GM12892 (cell line): ENCODE data around the gene KCNIP4.

Experiments
- DNase-seq: peaks from one replicate; pipeline ENCODE4 v3.0.0; 2011; ENCODE audit not compliant: insufficient read length
- FAIRE-seq: peaks from 2 replicates; lab custom pipeline; 2011; peaks lifted over from hg19 to GRCh38; lab: Jason Lieb, UNC
- POLR2A ChIP-seq: IDR thresholded peaks from 2 replicates; pipeline ENCODE4 v1.6.1; 2011; ENCODE audit warnings: low read depth, low read length, control low read depth
- POLR2AphosphoS5 ChIP-seq: IDR thresholded peaks from 2 replicates; pipeline ENCODE4 v1.6.1; 2011; ENCODE audit warnings: low read depth, low read length, control low read depth
- TAF1 ChIP-seq: IDR thresholded peaks from 2 replicates; pipeline ENCODE4 v1.6.1; 2011; ENCODE audit warnings: low read depth, mild to moderate bottlenecking, control low read depth, low read length, borderline replicate concordance

The KCNIP4 gene

GRCh38 chr4:21873145-21873544 is 75.4 kb downstream of the KCNIP4 start:
- no peak for TF ChIP-seq POLR2A
- no peak for TF ChIP-seq POLR2AphosphoS5
- DNase-seq (no peak), FAIRE-seq (no peak)

DNA sequence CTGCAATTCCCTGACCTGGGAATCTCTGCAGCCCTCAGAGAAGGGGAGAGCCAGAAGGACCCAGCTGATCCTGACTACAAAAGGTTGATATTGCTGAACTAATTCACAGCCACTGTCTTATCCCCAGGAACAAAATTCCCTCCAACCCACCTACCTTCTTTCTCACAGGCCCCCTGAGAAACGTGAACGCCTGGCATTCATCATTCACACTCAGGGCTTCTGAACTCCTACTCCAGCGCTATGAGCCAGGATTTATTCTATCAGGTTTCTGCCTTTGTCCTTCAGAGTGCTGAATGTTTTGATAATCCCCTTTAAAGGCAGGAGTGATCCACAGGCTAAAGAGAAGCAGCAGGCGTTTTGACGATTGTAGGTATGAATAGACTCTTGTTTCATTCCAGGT is 76.5 kb downstream of the KCNIP4 start:
- no peak for DNase-seq
- FAIRE-seq = no peak
- no peak for TF ChIP-seq TAF1
- TF ChIP-seq POLR2AphosphoS5 = no peak
- TF ChIP-seq POLR2A = no peak

DNA sequence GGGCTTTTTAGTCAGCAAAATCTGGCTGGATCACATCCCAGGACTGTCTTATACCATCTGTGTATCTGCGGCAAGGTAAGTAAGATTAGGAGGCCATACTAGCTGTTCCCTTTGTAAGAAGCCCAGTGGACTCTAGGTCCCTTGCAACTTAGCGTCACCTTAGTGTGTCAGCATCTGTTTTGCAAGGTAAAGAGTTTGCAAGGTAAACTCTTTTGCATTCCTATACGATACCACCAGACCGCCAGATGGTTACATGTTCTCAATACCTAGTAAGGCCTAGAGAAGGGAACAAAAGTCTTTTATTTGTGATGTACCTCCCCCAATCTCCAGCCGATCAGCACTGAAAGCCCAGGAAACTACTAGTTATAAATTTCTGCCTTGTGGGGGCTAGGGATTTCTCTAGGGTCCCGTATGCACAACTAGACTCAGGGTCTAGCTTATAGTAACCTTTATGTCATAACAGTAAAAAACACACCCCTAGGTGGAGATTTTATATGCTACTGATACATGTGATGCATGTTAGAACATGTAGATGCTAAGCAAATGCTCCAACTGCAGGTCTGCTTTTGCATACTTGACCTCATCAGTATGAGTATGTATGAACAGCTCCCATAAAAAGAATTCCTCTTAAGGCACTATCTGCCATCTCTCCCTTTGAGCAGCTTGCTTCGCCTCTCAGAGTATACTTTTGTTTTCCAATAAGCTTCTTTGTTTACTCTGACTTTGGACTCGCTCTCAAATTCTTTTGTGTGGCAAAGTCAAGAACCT is 78.4 kb downstream of the KCNIP4 start:
- TF ChIP-seq POLR2A = no peak
- no peak for TF ChIP-seq TAF1
- no peak for TF ChIP-seq POLR2AphosphoS5
- no peak for DNase-seq
- no peak for FAIRE-seq

DNA sequence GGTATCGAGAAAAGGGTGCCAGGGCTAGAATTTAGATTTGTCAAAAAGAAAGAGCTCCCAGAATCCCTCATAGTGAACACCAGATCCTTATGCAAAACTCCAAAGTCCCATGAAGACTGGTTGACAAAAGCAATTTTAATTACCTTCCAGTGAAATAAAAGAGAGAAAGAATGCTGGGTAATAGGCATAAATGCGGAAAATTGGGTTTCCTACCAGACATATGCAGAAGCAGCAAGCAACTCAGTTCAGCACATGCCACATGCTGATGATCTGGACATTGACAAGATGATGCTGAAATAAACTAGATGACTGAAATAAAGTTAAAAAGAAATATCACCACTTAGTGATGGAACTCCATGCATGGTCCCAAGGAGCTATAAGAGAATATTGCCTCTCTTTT is 83.9 kb downstream of the KCNIP4 start:
- no peak for FAIRE-seq
- no peak for DNase-seq
- TF ChIP-seq POLR2AphosphoS5 (no peak), TAF1 (no peak), POLR2A (no peak)

DNA sequence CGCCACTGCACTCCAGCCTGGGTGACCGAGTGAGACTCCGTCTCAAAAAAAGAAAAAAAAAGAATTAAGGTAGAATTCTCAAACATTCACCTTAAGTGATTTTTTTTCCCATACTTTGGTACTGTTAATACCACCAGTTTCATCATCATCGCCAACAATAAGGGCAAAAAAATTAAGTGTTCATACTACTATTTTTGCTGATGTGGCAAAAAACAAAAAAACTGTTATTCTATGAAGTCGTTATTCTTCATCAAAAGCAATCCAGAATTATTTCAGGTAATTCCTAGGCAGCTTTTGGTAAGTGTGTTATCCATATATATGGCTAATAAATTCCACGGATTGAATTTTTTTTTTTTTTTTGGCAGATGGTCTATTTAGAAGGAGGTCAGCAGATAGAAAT is 85.7 kb downstream of the KCNIP4 start:
- TF ChIP-seq POLR2AphosphoS5 (no peak), POLR2A (no peak)
- DNase-seq (no peak), FAIRE-seq (no peak)

- DNase-seq = no peak
- no peak for TF ChIP-seq POLR2AphosphoS5
- no peak for TF ChIP-seq POLR2A
- no peak for TF ChIP-seq TAF1
- FAIRE-seq = no peak
Measured at GRCh38 chr4:21858971-21859370, 89.6 kb downstream of the KCNIP4 start.

DNA sequence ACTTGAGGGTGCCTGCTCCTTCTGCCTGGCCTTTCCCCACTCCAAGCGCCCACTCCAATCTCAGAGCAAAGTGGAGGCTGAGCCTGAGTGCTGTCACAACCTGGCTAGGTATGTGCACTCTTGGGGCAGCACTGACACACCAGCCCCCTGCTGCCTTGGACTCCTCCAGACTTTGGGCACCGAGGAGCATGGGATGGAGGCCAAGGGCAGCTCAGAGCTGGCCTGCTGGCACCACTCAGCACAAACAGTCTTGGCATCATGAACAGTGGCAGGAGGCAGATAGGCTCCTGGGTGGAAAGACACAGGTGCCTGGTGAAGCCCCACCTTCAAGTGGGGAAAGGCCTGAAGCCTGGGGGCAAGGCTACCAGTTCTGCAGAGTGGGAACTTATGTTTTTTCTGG is 91.8 kb downstream of the KCNIP4 start:
- FAIRE-seq (no peak), DNase-seq (no peak)
- TF ChIP-seq TAF1 (no peak), POLR2AphosphoS5 (no peak), POLR2A (no peak)

DNA sequence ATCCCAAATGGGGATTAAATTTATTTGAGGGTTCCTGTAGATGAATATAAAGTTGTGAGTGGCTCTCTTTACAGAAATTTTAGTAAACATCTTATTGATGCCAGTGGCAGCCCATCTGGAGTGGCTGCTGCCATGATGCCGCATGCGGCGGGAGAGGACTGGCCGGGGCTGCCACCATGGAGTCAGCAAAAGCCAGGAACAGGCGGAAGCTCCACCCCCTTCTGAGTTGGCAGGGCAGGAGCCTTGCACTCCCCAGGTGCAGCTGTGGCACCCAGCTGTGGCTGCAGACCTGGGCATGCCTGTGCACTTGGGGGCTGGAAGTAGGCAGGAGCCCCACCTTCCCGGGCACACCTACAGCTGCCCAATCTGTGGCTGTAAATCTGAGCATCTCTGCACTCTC is 92.3 kb downstream of the KCNIP4 start:
- no peak for TF ChIP-seq TAF1
- TF ChIP-seq POLR2AphosphoS5 = no peak
- TF ChIP-seq POLR2A = no peak
- FAIRE-seq = no peak
- DNase-seq = no peak

DNA sequence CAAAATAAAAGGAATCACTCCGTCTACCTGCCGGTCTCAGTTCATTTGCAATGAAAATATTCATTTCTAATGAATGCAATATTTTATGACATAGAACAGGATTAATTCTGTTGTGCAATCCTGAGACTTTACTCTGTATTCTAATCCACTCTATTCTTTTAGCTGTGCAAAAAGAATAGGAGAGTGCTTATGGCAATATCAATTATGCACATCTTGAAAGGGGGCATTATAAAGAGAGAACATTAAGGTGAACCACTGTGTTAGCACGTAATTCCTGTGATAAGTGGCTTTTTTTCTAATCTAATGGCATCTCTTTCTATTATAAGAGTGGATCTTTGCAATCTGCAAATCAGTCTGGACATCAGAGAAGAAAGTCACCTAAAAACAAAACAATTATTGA is 99.5 kb downstream of the KCNIP4 start:
- TF ChIP-seq POLR2AphosphoS5 (no peak), TAF1 (no peak), POLR2A (no peak)
- FAIRE-seq (no peak), DNase-seq (no peak)

GRCh38 chr4:21848021-21848420 is 100.6 kb downstream of the KCNIP4 start:
- no peak for FAIRE-seq
- DNase-seq = no peak
- TF ChIP-seq POLR2AphosphoS5 = no peak
- TF ChIP-seq TAF1 = no peak

GRCh38 chr4:21845663-21846062 is 102.9 kb downstream of the KCNIP4 start:
- no peak for TF ChIP-seq TAF1
- FAIRE-seq (no peak), DNase-seq (no peak)

GRCh38 chr4:21835712-21836111 is 112.9 kb downstream of the KCNIP4 start:
- FAIRE-seq (no peak), DNase-seq (no peak)
- TF ChIP-seq POLR2A = no peak
- no peak for TF ChIP-seq TAF1
- no peak for TF ChIP-seq POLR2AphosphoS5

GRCh38 chr4:21830272-21830671 is 118.3 kb downstream of the KCNIP4 start:
- FAIRE-seq (no peak), DNase-seq (no peak)
- TF ChIP-seq POLR2AphosphoS5 (no peak), TAF1 (no peak), POLR2A (no peak)
